ENCODE measurements around the gene OSBPL1A. TPM values are rescaled to one million over a fixed set of nuclear protein-coding genes. Genes with fewer than 3 reads are reported as not detected.
"Not testable (repeated sequence)": the region's sequence is repeated elsewhere in the genome, so short reads cannot be mapped to it uniquely, and the experiment has no call there.

Gene OSBPL1A
- total RNA-seq, 4 donors from 2014 or later: 52.9 to 67.6 (median 59.0) TPM

DNA sequence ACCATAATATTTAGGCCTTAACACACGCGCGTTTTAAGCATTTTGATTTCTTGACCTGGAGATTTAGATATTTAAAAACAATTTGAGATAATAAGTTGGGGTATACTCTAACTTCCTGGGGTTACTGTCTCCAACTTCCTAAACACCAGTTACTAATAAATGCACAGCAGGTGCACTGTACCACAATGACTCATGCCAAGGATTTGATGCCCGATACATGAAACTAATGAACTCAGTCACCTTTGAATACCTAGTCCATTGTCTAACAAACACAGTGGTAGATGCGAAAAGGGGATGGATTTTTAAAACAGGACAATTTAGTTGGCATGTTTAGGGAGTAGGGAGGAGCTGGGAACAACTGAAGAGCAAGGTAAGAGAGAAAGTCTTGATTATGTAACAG is 237.5 kb downstream of the OSBPL1A start:
- no peaks in the 10 kb centered on the region for H3K9me3 ChIP-seq
- H3K36me3 ChIP-seq: peaks cover 0 to 41% (median 0%) of the 10 kb centered on the region in 3 donors
- no peak overlapping the region for H3K4me3 ChIP-seq
- no peaks in the 10 kb centered on the region for H3K27me3 ChIP-seq
- no peak for DNase-seq
- no peak overlapping the region for H3K27ac ChIP-seq
- H3K4me1 ChIP-seq: no peaks in the 10 kb centered on the region
- TF ChIP-seq, protein P1, sequence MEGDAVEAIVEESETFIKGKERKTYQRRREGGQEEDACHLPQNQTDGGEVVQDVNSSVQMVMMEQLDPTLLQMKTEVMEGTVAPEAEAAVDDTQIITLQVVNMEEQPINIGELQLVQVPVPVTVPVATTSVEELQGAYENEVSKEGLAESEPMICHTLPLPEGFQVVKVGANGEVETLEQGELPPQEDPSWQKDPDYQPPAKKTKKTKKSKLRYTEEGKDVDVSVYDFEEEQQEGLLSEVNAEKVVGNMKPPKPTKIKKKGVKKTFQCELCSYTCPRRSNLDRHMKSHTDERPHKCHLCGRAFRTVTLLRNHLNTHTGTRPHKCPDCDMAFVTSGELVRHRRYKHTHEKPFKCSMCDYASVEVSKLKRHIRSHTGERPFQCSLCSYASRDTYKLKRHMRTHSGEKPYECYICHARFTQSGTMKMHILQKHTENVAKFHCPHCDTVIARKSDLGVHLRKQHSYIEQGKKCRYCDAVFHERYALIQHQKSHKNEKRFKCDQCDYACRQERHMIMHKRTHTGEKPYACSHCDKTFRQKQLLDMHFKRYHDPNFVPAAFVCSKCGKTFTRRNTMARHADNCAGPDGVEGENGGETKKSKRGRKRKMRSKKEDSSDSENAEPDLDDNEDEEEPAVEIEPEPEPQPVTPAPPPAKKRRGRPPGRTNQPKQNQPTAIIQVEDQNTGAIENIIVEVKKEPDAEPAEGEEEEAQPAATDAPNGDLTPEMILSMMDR (IDR thresholded peaks at IDR 0.05): no peak
- no peak for TF ChIP-seq POLR2A (IDR thresholded peaks at IDR 0.05)

DNA sequence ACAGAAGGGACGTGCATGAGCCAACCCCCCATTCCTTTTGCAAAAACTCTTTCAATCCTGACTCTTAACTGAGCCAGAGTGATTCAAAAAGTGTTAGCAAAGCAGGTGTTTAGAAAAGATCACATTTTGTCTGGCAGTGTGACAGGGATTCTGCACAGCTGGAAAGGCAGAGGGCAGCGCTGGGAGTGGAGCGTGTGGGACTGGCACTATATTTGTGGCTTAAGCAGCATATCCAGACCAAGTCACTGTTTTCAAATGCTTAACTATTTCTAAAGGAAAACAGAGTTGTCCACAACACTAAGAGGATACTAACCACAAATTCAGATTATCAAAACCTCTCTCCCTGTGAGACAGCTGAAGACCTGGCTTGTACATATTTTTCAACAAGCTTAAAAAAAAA is 239.8 kb downstream of the OSBPL1A start:
- Histone ChIP-seq H3K9me3 (no peaks in the 10 kb centered on the region), H3K27ac (no peak overlapping the region), H3K4me3 (no peak overlapping the region), H3K36me3 (peaks cover 0 to 32% (median 0%) of the 10 kb centered on the region in 3 donors), H3K4me1 (no peaks in the 10 kb centered on the region), H3K27me3 (no peaks in the 10 kb centered on the region)
- TF ChIP-seq, protein P1 (IDR thresholded peaks at IDR 0.05): no peak
- DNase-seq: no peak

DNA sequence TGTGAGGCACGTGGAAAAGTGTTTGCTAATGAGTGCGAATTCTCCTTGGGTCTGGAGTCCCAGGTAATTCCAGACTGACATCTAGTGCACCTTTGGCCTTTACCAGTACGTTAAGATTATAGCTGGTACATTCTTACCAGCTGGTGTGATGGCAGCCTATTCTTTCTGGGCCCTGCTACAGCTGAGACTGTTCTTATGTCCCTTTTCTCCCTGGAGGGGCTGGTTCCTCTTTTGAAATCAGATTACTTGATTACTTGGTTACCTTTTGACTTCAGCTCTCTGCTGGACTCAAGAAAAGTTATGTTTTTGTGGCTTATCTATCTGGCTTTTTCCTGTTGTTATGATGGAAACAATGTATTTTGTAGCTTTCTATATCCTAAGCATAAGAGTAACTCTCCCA is 244.2 kb downstream of the OSBPL1A start:
- H3K36me3 ChIP-seq: peaks cover 0 to 13% (median 0%) of the 10 kb centered on the region in 3 donors
- H3K4me1 ChIP-seq: no peaks in the 10 kb centered on the region
- TF ChIP-seq, protein P1 (IDR thresholded peaks at IDR 0.05): no peak
- TF ChIP-seq POLR2A (IDR thresholded peaks at IDR 0.05): no peak
- no peaks in the 10 kb centered on the region for H3K27me3 ChIP-seq
- no peak overlapping the region for H3K4me3 ChIP-seq
- no peak overlapping the region for H3K27ac ChIP-seq
- no peaks in the 10 kb centered on the region for H3K9me3 ChIP-seq
- no peak for DNase-seq

DNA sequence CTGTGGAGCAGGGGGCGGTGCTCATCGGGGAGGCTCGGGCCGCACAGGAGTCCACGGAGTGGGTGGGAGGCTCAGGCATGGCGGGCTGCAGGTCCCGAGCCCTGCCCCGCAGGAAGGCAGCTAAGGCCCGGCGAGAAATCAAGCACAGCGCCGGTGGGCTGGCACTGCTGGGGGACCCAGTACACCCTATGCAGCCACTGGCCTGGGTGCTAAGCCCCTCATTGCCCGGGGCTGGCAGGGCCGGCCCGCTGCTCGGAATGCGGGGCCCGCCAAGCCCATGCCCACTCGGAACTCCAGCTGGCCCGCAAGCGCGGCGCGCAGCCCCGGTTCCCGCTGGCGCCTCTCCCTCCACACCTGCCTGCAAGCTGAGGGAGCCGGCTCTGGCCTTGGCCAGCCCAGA is 248.0 kb downstream of the OSBPL1A start:
- not testable (repeated sequence) for DNase-seq, H3K27ac ChIP-seq, H3K9me3 ChIP-seq, H3K36me3 ChIP-seq, H3K4me1 ChIP-seq, H3K27me3 ChIP-seq, H3K4me3 ChIP-seq

DNA sequence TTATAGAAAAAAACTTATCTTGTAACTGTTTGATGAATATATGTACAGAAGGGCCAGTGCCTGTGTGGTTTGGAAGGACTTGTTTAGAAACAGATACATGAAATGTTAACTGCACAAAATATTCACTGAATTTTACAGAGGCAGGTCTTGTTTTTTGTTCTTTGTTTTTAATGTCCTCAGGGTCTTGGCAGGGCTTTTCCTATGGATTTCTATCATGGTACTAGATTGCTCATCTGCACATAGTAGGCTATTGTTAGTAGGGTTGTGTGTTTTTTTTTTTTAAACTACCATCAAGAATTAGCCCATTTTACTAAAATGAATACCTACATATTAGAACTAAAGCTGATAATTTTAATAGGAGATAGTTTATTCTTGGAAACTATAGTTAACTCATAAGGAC is 255.2 kb downstream of the OSBPL1A start:
- Histone ChIP-seq H3K4me3 (no peak overlapping the region), H3K4me1 (peaks cover 0 to 8% (median 0%) of the 10 kb centered on the region in 4 donors), H3K27me3 (no peaks in the 10 kb centered on the region), H3K27ac (no peak overlapping the region), H3K36me3 (no peaks in the 10 kb centered on the region), H3K9me3 (no peaks in the 10 kb centered on the region)
- TF ChIP-seq, protein P1 (IDR thresholded peaks at IDR 0.05): no peak
- TF ChIP-seq POLR2A (IDR thresholded peaks at IDR 0.05): no peak
- no peak for DNase-seq

DNA sequence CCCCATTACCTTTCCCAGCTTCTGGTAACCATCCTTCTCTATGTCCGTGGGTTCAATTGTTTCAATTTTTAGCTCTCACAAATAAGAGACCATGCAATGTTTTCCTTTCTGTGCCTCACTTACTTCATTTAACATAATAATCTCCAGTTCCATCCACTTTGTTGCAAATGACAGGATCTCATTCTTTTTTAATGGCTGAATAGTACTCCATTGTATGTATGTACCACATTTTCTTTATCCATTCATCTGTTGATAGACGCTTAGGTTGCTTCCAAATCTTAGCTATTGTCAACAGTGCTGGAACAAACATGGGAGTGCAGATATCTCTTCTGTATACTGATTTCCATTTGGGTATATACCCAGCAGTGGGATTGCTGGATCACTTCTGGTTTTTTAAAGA is 256.9 kb downstream of the OSBPL1A start:
- Histone ChIP-seq H3K9me3 (no peaks in the 10 kb centered on the region), H3K27me3 (no peaks in the 10 kb centered on the region), H3K36me3 (no peaks in the 10 kb centered on the region), H3K27ac (no peak overlapping the region), H3K4me1 (peaks cover 0 to 8% (median 0%) of the 10 kb centered on the region in 4 donors), H3K4me3 (no peak overlapping the region)
- DNase-seq: no peak
- TF ChIP-seq, protein P1 (IDR thresholded peaks at IDR 0.05): no peak
- TF ChIP-seq POLR2A (IDR thresholded peaks at IDR 0.05): no peak

Measured in Peyer's patch (tissue), 4 donors.